HepG2 (cell line): Measurements from ENCODE around the gene RASA4B. TPM values are rescaled to one million over a fixed set of nuclear protein-coding genes. Genes with fewer than 3 reads are reported as not detected.

Experiments used
- ARID2 ChIP-seq: sonication (generic); formaldehyde crosslinking; IDR thresholded peaks from 2 replicates; pipeline ENCODE4 v1.8.1; 2022; ENCODE audit warnings: mild to moderate bottlenecking, missing genetic modification reagents, borderline replicate concordance
- DNMT1 ChIP-seq: sonication (generic); formaldehyde crosslinking; IDR thresholded peaks from 2 replicates; pipeline ENCODE4 v1.5.1; 2020; ENCODE audit warnings: mild to moderate bottlenecking, missing genetic modification reagents
- HDAC1 ChIP-seq: sonication (generic); formaldehyde crosslinking; IDR thresholded peaks from 2 replicates; pipeline ENCODE4 v1.5.1; 2020; ENCODE audit warnings: mild to moderate bottlenecking, missing genetic modification reagents
- IRF2 ChIP-seq: IDR thresholded peaks from 2 replicates; pipeline ENCODE4 v1.6.1; 2018; ENCODE audit warnings: missing genetic modification reagents, missing compliant biosample characterization
- KDM5A ChIP-seq: fragments of 200-600 bp; sonication (generic); IDR thresholded peaks from 2 replicates; pipeline ENCODE4 v1.7.0; 2018; ENCODE audit warnings: antibody characterized with exemption, mild to moderate bottlenecking, low read length, borderline replicate concordance
- NRL ChIP-seq: sonication (generic); formaldehyde crosslinking; IDR thresholded peaks from 2 replicates; pipeline ENCODE4 v1.5.0; 2020; ENCODE audit warnings: missing genetic modification reagents, mild to moderate bottlenecking, moderate library complexity, borderline replicate concordance
- POLR2A ChIP-seq, 2 experiments: IDR thresholded peaks; 2 replicates each; pipeline ENCODE4 v1.6.1; 2011; ENCODE audit warnings: low read depth in 2 of 2, low read length in 2 of 2, mild to moderate bottlenecking in 1 of 2, moderate library complexity in 1 of 2; ENCODE audit not compliant: insufficient read depth in 1 of 2
- THAP11 ChIP-seq: IDR thresholded peaks from 2 replicates; pipeline ENCODE4 v1.6.1; 2016; ENCODE audit warnings: missing biosample characterization, missing genetic modification reagents
- ZNF10 ChIP-seq: sonication (generic); formaldehyde crosslinking; IDR thresholded peaks from 2 replicates; pipeline ENCODE4 v1.4.0; 2020; ENCODE audit warnings: mild to moderate bottlenecking, low read depth, missing genetic modification reagents, borderline replicate concordance
- ZNF20 ChIP-seq: sonication (generic); formaldehyde crosslinking; IDR thresholded peaks from 2 replicates; pipeline ENCODE4 v1.4.0; 2020; ENCODE audit warnings: mild to moderate bottlenecking, moderate library complexity, missing genetic modification reagents
- ZNF260 ChIP-seq: sonication (generic); formaldehyde crosslinking; IDR thresholded peaks from 2 replicates; pipeline ENCODE4 v1.4.0; 2020; ENCODE audit warnings: missing genetic modification reagents, low read depth, mild to moderate bottlenecking, borderline replicate concordance
- ZNF570 ChIP-seq: sonication (generic); formaldehyde crosslinking; IDR thresholded peaks from 2 replicates; pipeline ENCODE4 v1.4.0; 2020; ENCODE audit warnings: mild to moderate bottlenecking, missing genetic modification reagents, borderline replicate concordance
- ZNF572 ChIP-seq: sonication (generic); formaldehyde crosslinking; IDR thresholded peaks from 2 replicates; pipeline ENCODE4 v1.5.1; 2020; ENCODE audit warnings: mild to moderate bottlenecking, missing genetic modification reagents
- ZNF761 ChIP-seq: sonication (generic); formaldehyde crosslinking; conservative IDR thresholded peaks from 2 replicates; pipeline ENCODE4 v1.4.0; 2020; ENCODE audit warnings: mild to moderate bottlenecking, missing genetic modification reagents
- ZNF800 ChIP-seq: sonication (generic); formaldehyde crosslinking; IDR thresholded peaks from 2 replicates; pipeline ENCODE4 v1.4.0; 2020; ENCODE audit warnings: missing genetic modification reagents
- polyA plus RNA-seq, 8 experiments: library from polyadenylated mRNA; depleted of rRNA in 3 of 8; stranded (reverse) in 7 of 8; unstranded in 1 of 8; fragments of >200 nt; fragmentation: Illumina TruSeq in 4 of 8; extraction: Trizol in 4 of 8; gene quantifications; 2 replicates each; pipeline versions ENCODE4 v1.2.1 to v1.2.3, GENCODE V29; 2011 to 2016; ENCODE audit warnings: low read depth in 4 of 8, missing spikeins in 1 of 8, mixed read lengths in 1 of 8; ENCODE audit not compliant: insufficient read depth in 1 of 8
- total RNA-seq, 5 experiments: library from RNA; depleted of rRNA; stranded (reverse); fragments of >200 nt; fragmentation: Illumina TruSeq; extraction: Trizol; gene quantifications; 2 replicates each; pipeline ENCODE4 v1.2.3, GENCODE V29; 2016; ENCODE audit warnings: low read depth in 1 of 5
- TF ChIP-seq, protein P1 (sequence below): sonication (generic); formaldehyde crosslinking; IDR thresholded peaks from 2 replicates; pipeline ENCODE4 v1.4.0; 2020; ENCODE audit warnings: missing genetic modification reagents
- TF ChIP-seq, protein P2 (sequence below), 2 experiments: sonication (generic) in 1 of 2; formaldehyde crosslinking in 1 of 2; IDR thresholded peaks; 2 replicates each; pipeline versions ENCODE4 v1.6.1 to v1.9.0; 2014 to 2022; ENCODE audit warnings: antibody characterized with exemption in 1 of 2, borderline replicate concordance in 1 of 2, inconsistent platforms in 1 of 2, low read depth in 1 of 2, missing genetic modification reagents in 1 of 2

The RASA4B gene
- total and polyA plus RNA-seq, 2 of the 13 experiments (the other 11 are each of a cell fraction or from before 2014, with no cell fraction given): 0.82 to 1.3 TPM

- TF ChIP-seq, protein P1, sequence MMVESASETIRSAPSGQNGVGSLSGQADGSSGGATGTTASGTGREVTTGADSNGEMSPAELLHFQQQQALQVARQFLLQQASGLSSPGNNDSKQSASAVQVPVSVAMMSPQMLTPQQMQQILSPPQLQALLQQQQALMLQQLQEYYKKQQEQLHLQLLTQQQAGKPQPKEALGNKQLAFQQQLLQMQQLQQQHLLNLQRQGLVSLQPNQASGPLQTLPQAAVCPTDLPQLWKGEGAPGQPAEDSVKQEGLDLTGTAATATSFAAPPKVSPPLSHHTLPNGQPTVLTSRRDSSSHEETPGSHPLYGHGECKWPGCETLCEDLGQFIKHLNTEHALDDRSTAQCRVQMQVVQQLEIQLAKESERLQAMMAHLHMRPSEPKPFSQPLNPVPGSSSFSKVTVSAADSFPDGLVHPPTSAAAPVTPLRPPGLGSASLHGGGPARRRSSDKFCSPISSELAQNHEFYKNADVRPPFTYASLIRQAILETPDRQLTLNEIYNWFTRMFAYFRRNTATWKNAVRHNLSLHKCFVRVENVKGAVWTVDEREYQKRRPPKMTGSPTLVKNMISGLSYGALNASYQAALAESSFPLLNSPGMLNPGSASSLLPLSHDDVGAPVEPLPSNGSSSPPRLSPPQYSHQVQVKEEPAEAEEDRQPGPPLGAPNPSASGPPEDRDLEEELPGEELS (CRISPR knock-in tag): no peak
- peak; percentile 93 for TF ChIP-seq KDM5A
- peak; percentile 76 for TF ChIP-seq ARID2 (CRISPR knock-in tag)
- TF ChIP-seq NRL (CRISPR knock-in tag): peak; percentile 90; the same call in 1 of the 2 replicates
- TF ChIP-seq ZNF761 (CRISPR knock-in tag): peak; percentile 64
- peak in 1 of 2 experiments; percentile 66; a peak in 2 of 4 replicates for TF ChIP-seq POLR2A (IDR thresholded peaks at IDR 0.05; ENCODE audit: insufficient read depth in 1 of 2, low read depth in 2 of 2, low read length in 2 of 2)
- TF ChIP-seq THAP11 (CRISPR knock-in tag): peak; percentile 100
- peak; percentile 94 for TF ChIP-seq HDAC1 (CRISPR knock-in tag)
- no peak for TF ChIP-seq ZNF260 (CRISPR knock-in tag)
- 0 out of 2 replicates have a peak, but pooled peaks have one; percentile 53 for TF ChIP-seq ZNF10 (CRISPR knock-in tag)
- TF ChIP-seq DNMT1 (CRISPR knock-in tag): peak; percentile 89; the same call in 1 of the 2 replicates
- TF ChIP-seq ZNF572 (CRISPR knock-in tag): no peak
- TF ChIP-seq IRF2 (CRISPR knock-in tag): peak; percentile 81; the same call in 1 of the 2 replicates
- no peak for TF ChIP-seq ZNF570 (CRISPR knock-in tag)
- TF ChIP-seq ZNF800: 0 out of 2 replicates have a peak, but pooled peaks have one; percentile 43
- TF ChIP-seq, protein P2, sequence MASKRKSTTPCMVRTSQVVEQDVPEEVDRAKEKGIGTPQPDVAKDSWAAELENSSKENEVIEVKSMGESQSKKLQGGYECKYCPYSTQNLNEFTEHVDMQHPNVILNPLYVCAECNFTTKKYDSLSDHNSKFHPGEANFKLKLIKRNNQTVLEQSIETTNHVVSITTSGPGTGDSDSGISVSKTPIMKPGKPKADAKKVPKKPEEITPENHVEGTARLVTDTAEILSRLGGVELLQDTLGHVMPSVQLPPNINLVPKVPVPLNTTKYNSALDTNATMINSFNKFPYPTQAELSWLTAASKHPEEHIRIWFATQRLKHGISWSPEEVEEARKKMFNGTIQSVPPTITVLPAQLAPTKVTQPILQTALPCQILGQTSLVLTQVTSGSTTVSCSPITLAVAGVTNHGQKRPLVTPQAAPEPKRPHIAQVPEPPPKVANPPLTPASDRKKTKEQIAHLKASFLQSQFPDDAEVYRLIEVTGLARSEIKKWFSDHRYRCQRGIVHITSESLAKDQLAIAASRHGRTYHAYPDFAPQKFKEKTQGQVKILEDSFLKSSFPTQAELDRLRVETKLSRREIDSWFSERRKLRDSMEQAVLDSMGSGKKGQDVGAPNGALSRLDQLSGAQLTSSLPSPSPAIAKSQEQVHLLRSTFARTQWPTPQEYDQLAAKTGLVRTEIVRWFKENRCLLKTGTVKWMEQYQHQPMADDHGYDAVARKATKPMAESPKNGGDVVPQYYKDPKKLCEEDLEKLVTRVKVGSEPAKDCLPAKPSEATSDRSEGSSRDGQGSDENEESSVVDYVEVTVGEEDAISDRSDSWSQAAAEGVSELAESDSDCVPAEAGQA (IDR thresholded peaks at IDR 0.05; ENCODE audit: low read depth): no peak
- TF ChIP-seq, protein P2 (CRISPR knock-in tag; IDR thresholded peaks at IDR 0.05; ENCODE audit: borderline replicate concordance): peak; percentile 43; the same call in 1 of the 2 replicates
- TF ChIP-seq ZNF20: no peak
Measured at GRCh38 chr7:102464577-102465280, 52.8 kb downstream of the RASA4B start, which contains the start of the genes ALKBH4 and LRWD1 (continued).
